WTC11 (cell line): ENCODE measurements around the gene RALBP1.
A peak's percentile ranks its signal among the peaks of the same experiment; 100 is the strongest.

Experiments
- CREB1 ChIP-seq: sonication (generic); formaldehyde crosslinking; IDR thresholded peaks from 2 replicates; pipeline ENCODE4 v1.8.0; 2023; ENCODE audit warnings: mild to moderate bottlenecking, missing genetic modification reagents
- EMX1 ChIP-seq: fragments of 250-450 bp; sonication (Bioruptor Pico); IDR thresholded peaks from 2 replicates; pipeline ENCODE4 v1.8.0; 2021; ENCODE audit warnings: mild to moderate bottlenecking
- NFE2L1 ChIP-seq: sonication (generic); formaldehyde crosslinking; IDR thresholded peaks from 2 replicates; pipeline ENCODE4 v1.8.1; 2023; ENCODE audit warnings: missing genetic modification reagents
- ZNF121 ChIP-seq: sonication (generic); formaldehyde crosslinking; IDR thresholded peaks from 2 replicates; pipeline ENCODE4 v1.8.0; 2023; ENCODE audit warnings: missing genetic modification reagents
- ZNF671 ChIP-seq: fragments of 250-450 bp; sonication (Bioruptor Pico); IDR thresholded peaks from 2 replicates; pipeline ENCODE4 v1.8.0; 2021; ENCODE audit warnings: mild to moderate bottlenecking
- TF ChIP-seq, protein P1 (sequence below): fragments of 200-600 bp; IDR thresholded peaks from 2 replicates; pipeline ENCODE4 v1.8.0; 2022; ENCODE audit warnings: antibody characterized with exemption
- TF ChIP-seq, protein P2 (sequence below): sonication (generic); formaldehyde crosslinking; conservative IDR thresholded peaks from 2 replicates; pipeline ENCODE4 v1.8.1; 2023; ENCODE audit warnings: mild to moderate bottlenecking, low read depth, missing genetic modification reagents, moderate library complexity
- TF ChIP-seq, protein P3 (sequence below): sonication (generic); formaldehyde crosslinking; IDR thresholded peaks from 2 replicates; pipeline ENCODE4 v1.8.1; 2022; ENCODE audit warnings: low read depth, mild to moderate bottlenecking, moderate library complexity, missing genetic modification reagents, borderline replicate concordance
- TF ChIP-seq, protein P4 (sequence below): sonication (generic); formaldehyde crosslinking; conservative IDR thresholded peaks from 2 replicates; pipeline ENCODE4 v1.8.1; 2022; ENCODE audit warnings: mild to moderate bottlenecking, missing genetic modification reagents

DNA sequence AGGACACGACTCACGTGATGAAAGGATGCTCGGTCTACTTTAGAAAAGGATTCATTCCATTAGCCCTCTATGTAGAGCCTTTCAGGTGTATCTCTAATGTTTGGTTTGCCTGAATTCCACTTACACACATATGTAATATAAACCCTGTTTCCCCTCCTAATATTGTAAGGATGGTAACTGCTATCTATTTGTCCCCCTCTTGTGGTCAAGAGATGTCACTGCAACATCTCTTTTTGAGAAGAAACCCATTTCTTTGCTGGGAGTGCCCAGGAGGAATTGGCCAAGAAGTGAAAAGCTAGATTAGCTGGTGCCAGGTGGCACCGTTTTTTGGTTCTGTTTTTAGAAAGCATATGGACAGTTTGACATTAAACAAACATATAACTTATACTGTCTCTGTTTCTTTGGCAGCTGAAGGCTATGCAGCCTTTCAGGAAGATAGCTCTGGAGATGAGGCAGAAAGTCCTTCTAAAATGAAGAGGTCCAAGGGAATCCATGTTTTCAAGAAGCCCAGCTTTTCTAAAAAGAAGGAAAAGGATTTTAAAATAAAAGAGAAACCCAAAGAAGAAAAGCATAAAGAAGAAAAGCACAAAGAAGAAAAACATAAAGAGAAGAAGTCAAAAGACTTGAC is 41.2 kb downstream of the RALBP1 start:
- TF ChIP-seq ZNF121 (CRISPR knock-in tag) (no peak), EMX1 (CRISPR knock-in tag) (no peak), NFE2L1 (CRISPR knock-in tag) (no peak), CREB1 (CRISPR knock-in tag) (no peak), ZNF671 (CRISPR knock-in tag) (no peak)
- TF ChIP-seq, protein P1, sequence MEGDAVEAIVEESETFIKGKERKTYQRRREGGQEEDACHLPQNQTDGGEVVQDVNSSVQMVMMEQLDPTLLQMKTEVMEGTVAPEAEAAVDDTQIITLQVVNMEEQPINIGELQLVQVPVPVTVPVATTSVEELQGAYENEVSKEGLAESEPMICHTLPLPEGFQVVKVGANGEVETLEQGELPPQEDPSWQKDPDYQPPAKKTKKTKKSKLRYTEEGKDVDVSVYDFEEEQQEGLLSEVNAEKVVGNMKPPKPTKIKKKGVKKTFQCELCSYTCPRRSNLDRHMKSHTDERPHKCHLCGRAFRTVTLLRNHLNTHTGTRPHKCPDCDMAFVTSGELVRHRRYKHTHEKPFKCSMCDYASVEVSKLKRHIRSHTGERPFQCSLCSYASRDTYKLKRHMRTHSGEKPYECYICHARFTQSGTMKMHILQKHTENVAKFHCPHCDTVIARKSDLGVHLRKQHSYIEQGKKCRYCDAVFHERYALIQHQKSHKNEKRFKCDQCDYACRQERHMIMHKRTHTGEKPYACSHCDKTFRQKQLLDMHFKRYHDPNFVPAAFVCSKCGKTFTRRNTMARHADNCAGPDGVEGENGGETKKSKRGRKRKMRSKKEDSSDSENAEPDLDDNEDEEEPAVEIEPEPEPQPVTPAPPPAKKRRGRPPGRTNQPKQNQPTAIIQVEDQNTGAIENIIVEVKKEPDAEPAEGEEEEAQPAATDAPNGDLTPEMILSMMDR: peak; percentile 75
- TF ChIP-seq, protein P2, sequence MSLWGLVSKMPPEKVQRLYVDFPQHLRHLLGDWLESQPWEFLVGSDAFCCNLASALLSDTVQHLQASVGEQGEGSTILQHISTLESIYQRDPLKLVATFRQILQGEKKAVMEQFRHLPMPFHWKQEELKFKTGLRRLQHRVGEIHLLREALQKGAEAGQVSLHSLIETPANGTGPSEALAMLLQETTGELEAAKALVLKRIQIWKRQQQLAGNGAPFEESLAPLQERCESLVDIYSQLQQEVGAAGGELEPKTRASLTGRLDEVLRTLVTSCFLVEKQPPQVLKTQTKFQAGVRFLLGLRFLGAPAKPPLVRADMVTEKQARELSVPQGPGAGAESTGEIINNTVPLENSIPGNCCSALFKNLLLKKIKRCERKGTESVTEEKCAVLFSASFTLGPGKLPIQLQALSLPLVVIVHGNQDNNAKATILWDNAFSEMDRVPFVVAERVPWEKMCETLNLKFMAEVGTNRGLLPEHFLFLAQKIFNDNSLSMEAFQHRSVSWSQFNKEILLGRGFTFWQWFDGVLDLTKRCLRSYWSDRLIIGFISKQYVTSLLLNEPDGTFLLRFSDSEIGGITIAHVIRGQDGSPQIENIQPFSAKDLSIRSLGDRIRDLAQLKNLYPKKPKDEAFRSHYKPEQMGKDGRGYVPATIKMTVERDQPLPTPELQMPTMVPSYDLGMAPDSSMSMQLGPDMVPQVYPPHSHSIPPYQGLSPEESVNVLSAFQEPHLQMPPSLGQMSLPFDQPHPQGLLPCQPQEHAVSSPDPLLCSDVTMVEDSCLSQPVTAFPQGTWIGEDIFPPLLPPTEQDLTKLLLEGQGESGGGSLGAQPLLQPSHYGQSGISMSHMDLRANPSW (CRISPR knock-in tag): no peak
- TF ChIP-seq, protein P3, sequence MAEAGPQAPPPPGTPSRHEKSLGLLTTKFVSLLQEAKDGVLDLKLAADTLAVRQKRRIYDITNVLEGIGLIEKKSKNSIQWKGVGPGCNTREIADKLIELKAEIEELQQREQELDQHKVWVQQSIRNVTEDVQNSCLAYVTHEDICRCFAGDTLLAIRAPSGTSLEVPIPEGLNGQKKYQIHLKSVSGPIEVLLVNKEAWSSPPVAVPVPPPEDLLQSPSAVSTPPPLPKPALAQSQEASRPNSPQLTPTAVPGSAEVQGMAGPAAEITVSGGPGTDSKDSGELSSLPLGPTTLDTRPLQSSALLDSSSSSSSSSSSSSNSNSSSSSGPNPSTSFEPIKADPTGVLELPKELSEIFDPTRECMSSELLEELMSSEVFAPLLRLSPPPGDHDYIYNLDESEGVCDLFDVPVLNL: no peak
- TF ChIP-seq, protein P4, sequence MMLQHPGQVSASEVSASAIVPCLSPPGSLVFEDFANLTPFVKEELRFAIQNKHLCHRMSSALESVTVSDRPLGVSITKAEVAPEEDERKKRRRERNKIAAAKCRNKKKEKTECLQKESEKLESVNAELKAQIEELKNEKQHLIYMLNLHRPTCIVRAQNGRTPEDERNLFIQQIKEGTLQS (CRISPR knock-in tag): no peak
